ENCODE measurements around the gene GLRA3.

DNA sequence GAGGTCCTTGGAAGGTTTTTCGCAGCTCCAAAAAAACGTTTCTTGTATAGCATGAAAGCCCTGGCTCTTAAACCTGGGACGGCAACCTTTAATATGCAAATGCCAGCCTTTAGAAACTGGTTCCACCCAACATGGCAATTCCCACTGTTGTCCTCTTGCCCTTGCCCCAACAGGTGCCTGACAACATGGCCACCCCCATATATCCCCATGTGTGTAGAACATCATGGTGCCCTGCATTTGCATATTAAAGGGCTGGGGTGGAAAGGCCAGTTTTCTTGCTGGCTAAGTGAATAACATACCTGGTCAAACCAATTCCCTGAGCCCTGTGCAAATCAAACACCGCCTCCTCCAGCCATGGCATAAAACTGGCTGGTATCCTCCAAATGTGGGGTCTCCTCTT is 26.0 kb upstream of the GLRA3 start:
- no peak for TF ChIP-seq POLR2A (IDR thresholded peaks at IDR 0.05)
- TF ChIP-seq, protein P1, sequence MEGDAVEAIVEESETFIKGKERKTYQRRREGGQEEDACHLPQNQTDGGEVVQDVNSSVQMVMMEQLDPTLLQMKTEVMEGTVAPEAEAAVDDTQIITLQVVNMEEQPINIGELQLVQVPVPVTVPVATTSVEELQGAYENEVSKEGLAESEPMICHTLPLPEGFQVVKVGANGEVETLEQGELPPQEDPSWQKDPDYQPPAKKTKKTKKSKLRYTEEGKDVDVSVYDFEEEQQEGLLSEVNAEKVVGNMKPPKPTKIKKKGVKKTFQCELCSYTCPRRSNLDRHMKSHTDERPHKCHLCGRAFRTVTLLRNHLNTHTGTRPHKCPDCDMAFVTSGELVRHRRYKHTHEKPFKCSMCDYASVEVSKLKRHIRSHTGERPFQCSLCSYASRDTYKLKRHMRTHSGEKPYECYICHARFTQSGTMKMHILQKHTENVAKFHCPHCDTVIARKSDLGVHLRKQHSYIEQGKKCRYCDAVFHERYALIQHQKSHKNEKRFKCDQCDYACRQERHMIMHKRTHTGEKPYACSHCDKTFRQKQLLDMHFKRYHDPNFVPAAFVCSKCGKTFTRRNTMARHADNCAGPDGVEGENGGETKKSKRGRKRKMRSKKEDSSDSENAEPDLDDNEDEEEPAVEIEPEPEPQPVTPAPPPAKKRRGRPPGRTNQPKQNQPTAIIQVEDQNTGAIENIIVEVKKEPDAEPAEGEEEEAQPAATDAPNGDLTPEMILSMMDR (IDR thresholded peaks at IDR 0.05), result no peak

All from lower leg skin (tissue), 3 donors.